ENCODE results near the gene GAGE10. TPM values are rescaled to one million over a fixed set of nuclear protein-coding genes. Genes with fewer than 3 reads are reported as not detected.

GAGE10 gene
- total and polyA plus RNA-seq, 9 of the 15 experiments (the other 6 are each of a cell fraction or from before 2014, with no cell fraction given): 0.80 to 3.1 (median 0.96) TPM; not detected in 4

DNA sequence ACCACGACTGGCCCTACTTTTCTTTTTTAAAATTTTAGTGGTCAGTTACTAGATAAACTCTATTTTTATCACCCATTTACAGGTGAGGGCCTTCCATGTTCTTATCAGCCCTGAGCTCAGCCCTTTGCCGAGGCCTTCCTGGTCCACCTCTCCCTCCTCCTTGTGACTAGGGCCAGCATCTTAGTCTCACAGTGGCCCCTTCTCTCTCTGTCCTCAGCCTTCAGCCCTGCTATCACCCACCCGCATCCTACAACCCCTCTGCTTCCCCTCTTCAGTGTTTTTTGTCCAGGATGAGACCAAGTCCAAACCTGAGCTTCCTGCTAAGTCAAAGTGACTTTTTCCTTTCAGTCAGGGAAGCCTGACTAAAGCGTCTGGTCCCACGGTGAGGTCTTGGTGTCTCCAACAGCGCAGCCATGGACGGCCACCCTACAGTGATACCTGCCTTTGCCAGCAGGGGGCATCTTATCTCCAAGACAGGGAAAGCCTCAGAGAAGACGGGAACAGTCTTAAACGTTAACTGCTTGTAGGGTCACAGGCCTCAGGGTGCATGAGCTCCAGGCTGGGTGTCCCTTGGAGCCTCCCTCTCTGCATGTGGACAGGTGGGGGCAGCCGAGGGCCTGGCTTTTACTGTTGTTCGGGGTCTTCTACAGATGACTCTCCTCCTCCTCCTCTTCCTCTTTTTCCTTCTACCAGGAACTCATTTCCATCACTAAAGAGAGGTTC, 11.7 kb upstream of the GAGE10 start (continued):
- TF ChIP-seq RREB1 (CRISPR knock-in tag; IDR thresholded peaks at IDR 0.05) (no peak), ZNF318 (IDR thresholded peaks at IDR 0.05; ENCODE audit: borderline replicate concordance in 1 of 2, low read depth in 1 of 2) (no peak), GATAD2A (IDR thresholded peaks at IDR 0.05) (no peak), ZNF41 (CRISPR knock-in tag; conservative IDR thresholded peaks at IDR 0.05) (no peak), XRCC4 (IDR thresholded peaks at IDR 0.05; ENCODE audit: extremely low read depth, insufficient read depth, insufficient read length) (no peak), SRSF9 (IDR thresholded peaks at IDR 0.05; ENCODE audit: borderline replicate concordance, low read depth, low read length) (no peak), FOS (IDR thresholded peaks at IDR 0.05; ENCODE audit: extremely low read depth, insufficient read length) (no peak)
- TF ChIP-seq, protein P1, sequence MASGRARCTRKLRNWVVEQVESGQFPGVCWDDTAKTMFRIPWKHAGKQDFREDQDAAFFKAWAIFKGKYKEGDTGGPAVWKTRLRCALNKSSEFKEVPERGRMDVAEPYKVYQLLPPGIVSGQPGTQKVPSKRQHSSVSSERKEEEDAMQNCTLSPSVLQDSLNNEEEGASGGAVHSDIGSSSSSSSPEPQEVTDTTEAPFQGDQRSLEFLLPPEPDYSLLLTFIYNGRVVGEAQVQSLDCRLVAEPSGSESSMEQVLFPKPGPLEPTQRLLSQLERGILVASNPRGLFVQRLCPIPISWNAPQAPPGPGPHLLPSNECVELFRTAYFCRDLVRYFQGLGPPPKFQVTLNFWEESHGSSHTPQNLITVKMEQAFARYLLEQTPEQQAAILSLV (tag; IDR thresholded peaks at IDR 0.05): no peak
- TF ChIP-seq, protein P2, sequence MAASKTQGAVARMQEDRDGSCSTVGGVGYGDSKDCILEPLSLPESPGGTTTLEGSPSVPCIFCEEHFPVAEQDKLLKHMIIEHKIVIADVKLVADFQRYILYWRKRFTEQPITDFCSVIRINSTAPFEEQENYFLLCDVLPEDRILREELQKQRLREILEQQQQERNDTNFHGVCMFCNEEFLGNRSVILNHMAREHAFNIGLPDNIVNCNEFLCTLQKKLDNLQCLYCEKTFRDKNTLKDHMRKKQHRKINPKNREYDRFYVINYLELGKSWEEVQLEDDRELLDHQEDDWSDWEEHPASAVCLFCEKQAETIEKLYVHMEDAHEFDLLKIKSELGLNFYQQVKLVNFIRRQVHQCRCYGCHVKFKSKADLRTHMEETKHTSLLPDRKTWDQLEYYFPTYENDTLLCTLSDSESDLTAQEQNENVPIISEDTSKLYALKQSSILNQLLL (CRISPR knock-in tag; IDR thresholded peaks at IDR 0.05; ENCODE audit: borderline replicate concordance): no peak
